ENCODE results near the gene HDAC4.

DNA sequence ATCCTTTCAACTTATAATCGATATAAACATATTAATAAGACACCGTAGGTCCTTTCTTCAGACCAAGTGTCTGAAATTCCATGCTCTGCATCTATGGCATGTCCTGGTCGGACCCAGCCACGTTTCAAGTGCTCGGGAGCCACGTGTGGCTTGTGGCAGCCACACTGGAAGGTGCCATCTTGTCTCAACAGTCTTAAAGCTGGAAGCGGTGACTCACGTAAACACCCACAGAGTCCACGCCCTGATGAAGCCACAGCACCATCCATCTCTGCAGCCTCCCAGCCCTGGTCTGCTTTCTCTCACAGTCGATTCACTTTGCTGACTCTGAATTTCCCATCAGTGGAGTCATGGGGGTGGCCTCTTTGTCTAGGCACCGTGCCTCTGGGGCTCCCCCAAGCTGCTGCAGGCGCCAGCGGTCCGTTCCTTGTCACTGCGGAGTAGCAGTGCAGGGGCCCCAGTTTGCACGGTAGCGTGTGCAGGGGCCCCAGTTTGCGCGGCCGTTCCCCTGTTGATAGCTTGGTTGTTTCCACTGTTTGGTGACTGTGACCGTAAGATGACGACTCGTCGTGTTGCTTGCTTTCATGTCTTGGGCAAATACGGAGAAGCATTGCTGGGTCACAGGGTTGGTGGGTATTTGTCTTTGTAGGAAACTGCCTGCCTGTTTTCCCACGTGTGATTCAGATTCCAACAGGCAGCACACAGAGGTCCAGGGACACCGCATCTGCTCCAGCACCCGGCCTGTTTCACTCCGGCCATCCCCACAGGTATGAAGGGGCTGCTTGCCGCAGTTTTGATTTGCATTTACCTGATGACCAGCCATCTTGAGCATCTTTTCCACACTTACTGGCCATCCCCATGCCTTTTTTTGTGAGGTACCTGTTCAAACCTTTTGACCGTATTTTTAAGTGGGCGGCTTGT lies 240.3 kb downstream of the HDAC4 start:
- no peak for TF ChIP-seq SCRT1 (tag by site-specific recombination; IDR thresholded peaks at IDR 0.05; ENCODE audit: borderline replicate concordance)
- TF ChIP-seq, protein P1, sequence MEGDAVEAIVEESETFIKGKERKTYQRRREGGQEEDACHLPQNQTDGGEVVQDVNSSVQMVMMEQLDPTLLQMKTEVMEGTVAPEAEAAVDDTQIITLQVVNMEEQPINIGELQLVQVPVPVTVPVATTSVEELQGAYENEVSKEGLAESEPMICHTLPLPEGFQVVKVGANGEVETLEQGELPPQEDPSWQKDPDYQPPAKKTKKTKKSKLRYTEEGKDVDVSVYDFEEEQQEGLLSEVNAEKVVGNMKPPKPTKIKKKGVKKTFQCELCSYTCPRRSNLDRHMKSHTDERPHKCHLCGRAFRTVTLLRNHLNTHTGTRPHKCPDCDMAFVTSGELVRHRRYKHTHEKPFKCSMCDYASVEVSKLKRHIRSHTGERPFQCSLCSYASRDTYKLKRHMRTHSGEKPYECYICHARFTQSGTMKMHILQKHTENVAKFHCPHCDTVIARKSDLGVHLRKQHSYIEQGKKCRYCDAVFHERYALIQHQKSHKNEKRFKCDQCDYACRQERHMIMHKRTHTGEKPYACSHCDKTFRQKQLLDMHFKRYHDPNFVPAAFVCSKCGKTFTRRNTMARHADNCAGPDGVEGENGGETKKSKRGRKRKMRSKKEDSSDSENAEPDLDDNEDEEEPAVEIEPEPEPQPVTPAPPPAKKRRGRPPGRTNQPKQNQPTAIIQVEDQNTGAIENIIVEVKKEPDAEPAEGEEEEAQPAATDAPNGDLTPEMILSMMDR (tag by site-specific recombination; IDR thresholded peaks at IDR 0.05), result no peak
